Lung (tissue), 12 donors: ENCODE data around the gene FBLN5. TPM values are rescaled to one million over a fixed set of nuclear protein-coding genes. Genes with fewer than 3 reads are reported as not detected.

Source experiments
- ATAC-seq: fragments of 200-7000 bp; cut with Tn5 transposase; one replicate; pipeline ENCODE4 v1.9.1; 2020; ENCODE audit warnings: moderate number of reproducible peaks; ENCODE audit not compliant: insufficient read depth, low FRiP score
- DNase-seq, 3 donors: peaks; one replicate each; pipeline ENCODE4 v3.0.0-alpha.2; 2013 to 2017
- H3K27ac ChIP-seq, 2 donors: one replicate each; pipeline ENCODE4 v1.5.1; 2013; ENCODE audit warnings: mild to moderate bottlenecking in 2 of 2, moderate library complexity in 2 of 2, control low read depth in 1 of 2, inconsistent platforms in 1 of 2, low read depth in 1 of 2, low read length in 1 of 2
- H3K27me3 ChIP-seq, 3 donors: one replicate each; pipeline ENCODE4 v1.5.1; 2013; ENCODE audit warnings: low read length in 2 of 3; ENCODE audit not compliant: control insufficient read depth in 3 of 3, insufficient read depth in 3 of 3
- H3K36me3 ChIP-seq, 4 donors: one replicate each; pipeline ENCODE4 v1.5.1; 2013; ENCODE audit warnings: low read length in 4 of 4, mild to moderate bottlenecking in 1 of 4, moderate library complexity in 1 of 4; ENCODE audit not compliant: control insufficient read depth in 4 of 4, insufficient read depth in 4 of 4
- H3K4me1 ChIP-seq, 5 donors: one replicate each; pipeline ENCODE4 v1.5.1; 2013; ENCODE audit warnings: low read length in 5 of 5, mild to moderate bottlenecking in 2 of 5, moderate library complexity in 1 of 5; ENCODE audit not compliant: control insufficient read depth in 5 of 5, insufficient read depth in 5 of 5
- H3K4me3 ChIP-seq: one replicate; pipeline ENCODE4 v1.5.1; 2013; ENCODE audit warnings: mild to moderate bottlenecking, control low read depth, moderate library complexity
- H3K9ac ChIP-seq, 2 donors: one replicate each; pipeline ENCODE4 v1.5.1; 2013; ENCODE audit warnings: low read length in 2 of 2, control low read depth in 1 of 2; ENCODE audit not compliant: insufficient read depth in 1 of 2
- H3K9me3 ChIP-seq, 4 donors: one replicate each; pipeline ENCODE4 v1.5.1; 2013; ENCODE audit warnings: low read length in 3 of 4, mild to moderate bottlenecking in 1 of 4, moderate library complexity in 1 of 4; ENCODE audit not compliant: control insufficient read depth in 4 of 4, insufficient read depth in 3 of 4
- CTCF ChIP-seq: IDR thresholded peaks from 2 replicates; pipeline ENCODE4 v1.5.1; 2012; ENCODE audit warnings: mild to moderate bottlenecking; ENCODE audit errors: control extremely low read depth, extremely low read depth
- WGBS, 2 donors: extraction: QIAGEN DNeasy Blood & Tissue Kit; methylation state at CpG; one replicate each; pipeline ENCODE4 v1.1.7; 2013; 5-methylcytosine and 5-hydroxymethylcytosine counted together
- polyA plus RNA-seq, 2 donors: library from polyadenylated mRNA; stranded (reverse); fragments of 200-250 nt; gene quantifications; one replicate each; pipeline ENCODE4 v1.2.1, GENCODE V29; 2013
- total RNA-seq, 2 donors: library from RNA; depleted of rRNA in 1 of 2; stranded (reverse); fragments of >200 nt in 1 of 2; gene quantifications; one replicate each; pipeline ENCODE4 v1.2.1, GENCODE V29; 2014 to 2021
- donor health status: control.
- donor health status: control.
- donor health status: Bipolar disorder and iron deficiency.
- donor health status: healthy.
- donor health status: DM: yes; HTN: yes; CAD: no.

The FBLN5 gene
- total and polyA plus RNA-seq, 4 donors: 43.1 to 83.0 (median 72.0) TPM

GRCh38 chr14:91955168-91955567 lies 7.7 kb upstream of the FBLN5 start:
- Histone ChIP-seq H3K4me3 (no peak overlapping the region), H3K9me3 (peaks cover 0 to 2% (median 0%) of the 10 kb centered on the region in 4 donors), H3K4me1 (no peaks in the 10 kb centered on the region), H3K27ac (no peak overlapping the region), H3K36me3 (no peaks in the 10 kb centered on the region), H3K9ac (no peak overlapping the region), H3K27me3 (no peaks in the 10 kb centered on the region)
- no peak for ATAC-seq
- WGBS, 2 donors: 55 to 83% methylated on average over 1 of the region's 1 CpG
- TF ChIP-seq CTCF: no peak
- no peak for DNase-seq

GRCh38 chr14:91953170-91953985 lies 5.9 kb upstream of the FBLN5 start:
- H3K4me1 ChIP-seq: peaks cover 0 to under 1% (median 0%) of the 10 kb centered on the region in 5 donors
- H3K9ac ChIP-seq: no peak overlapping the region
- no peak overlapping the region for H3K4me3 ChIP-seq
- no peak for ATAC-seq
- H3K27ac ChIP-seq: no peak overlapping the region
- 81 to 85% methylated on average over 8 of the region's 8 CpGs for WGBS, 2 donors
- no peak for DNase-seq
- peaks cover 0 to 2% (median 0%) of the 10 kb centered on the region in 4 donors for H3K9me3 ChIP-seq
- TF ChIP-seq CTCF: no peak
- H3K36me3 ChIP-seq: no peaks in the 10 kb centered on the region
- H3K27me3 ChIP-seq: no peaks in the 10 kb centered on the region

- ATAC-seq: no peak
- peak overlapping the region; percentile 21 for H3K4me3 ChIP-seq
Observed at GRCh38 chr14:91946622-91947474, 646 bp downstream of the FBLN5 start.

More at GRCh38 chr14:91946622-91947474, 646 bp downstream of the FBLN5 start:
- no peaks in the 10 kb centered on the region for H3K9me3 ChIP-seq
- no peaks in the 10 kb centered on the region for H3K36me3 ChIP-seq
- WGBS, 2 donors: 11 to 12% methylated on average over 38 of the region's 38 CpGs
- peak overlapping the region; percentile 41 to 86 for H3K9ac ChIP-seq
- DNase-seq: peak in 2 of 3 donors; percentile 57 to 69
- no peak for TF ChIP-seq CTCF
- H3K4me1 ChIP-seq: peaks cover 0 to 22% (median 5%) of the 10 kb centered on the region in 5 donors
- H3K27ac ChIP-seq: peak overlapping the region in 1 of 2 donors; percentile 59
- H3K27me3 ChIP-seq: no peaks in the 10 kb centered on the region
